GM12801 (cell line): ENCODE results near the gene FAM53B.

Experiments
- CTCF ChIP-seq: IDR thresholded peaks from one replicate; pipeline ENCODE4 v1.5.1; 2011; ENCODE audit warnings: control low read depth; ENCODE audit not compliant: insufficient read length; ENCODE audit errors: extremely low read depth

FAM53B gene

DNA sequence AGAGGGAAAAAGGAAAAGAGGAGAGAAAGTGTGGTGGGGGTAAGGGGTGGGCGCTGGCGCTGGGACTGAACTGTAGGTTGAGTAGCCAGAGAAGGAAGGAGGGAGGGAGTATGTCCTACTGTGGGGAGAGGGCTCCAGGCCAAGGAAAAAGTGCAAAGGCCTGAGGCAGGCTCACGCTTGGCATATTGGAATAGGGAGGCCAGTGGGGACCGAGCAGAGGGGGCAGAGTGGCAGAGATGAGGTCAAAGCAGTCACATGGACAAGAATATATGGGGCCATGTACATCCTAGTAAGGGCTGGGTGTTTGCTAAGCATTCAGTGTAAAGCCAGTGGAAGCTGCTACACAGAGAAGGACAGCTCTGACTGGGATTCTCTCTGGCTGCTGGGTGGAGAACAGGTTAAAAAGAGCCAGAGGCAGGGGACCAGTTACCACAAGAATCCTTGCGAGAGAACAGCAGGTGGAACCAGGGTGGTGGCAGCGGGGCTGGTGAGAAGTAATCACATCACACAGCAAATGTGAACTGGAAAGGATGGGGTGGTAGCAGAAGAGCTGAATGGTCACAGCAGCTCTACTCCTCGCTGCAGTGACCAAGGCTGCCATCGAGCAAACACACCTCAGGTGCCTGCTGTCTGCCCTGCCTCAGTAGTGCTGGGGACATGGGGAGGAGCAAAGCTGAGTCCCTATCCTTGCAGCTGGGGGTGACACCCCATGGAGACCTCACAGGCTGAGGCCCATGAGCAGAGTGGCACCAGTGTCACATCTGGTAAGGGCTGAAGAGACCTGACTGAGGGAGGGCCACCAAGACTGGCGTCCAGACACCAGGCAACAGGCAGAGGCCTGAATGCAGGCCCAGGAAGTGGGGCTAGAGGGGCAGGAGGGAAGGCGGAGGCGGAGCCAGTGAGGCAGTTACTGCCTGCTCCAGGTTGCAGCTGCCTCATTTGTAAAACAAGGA is 39.5 kb downstream of the FAM53B start:
- no peak for TF ChIP-seq CTCF

DNA sequence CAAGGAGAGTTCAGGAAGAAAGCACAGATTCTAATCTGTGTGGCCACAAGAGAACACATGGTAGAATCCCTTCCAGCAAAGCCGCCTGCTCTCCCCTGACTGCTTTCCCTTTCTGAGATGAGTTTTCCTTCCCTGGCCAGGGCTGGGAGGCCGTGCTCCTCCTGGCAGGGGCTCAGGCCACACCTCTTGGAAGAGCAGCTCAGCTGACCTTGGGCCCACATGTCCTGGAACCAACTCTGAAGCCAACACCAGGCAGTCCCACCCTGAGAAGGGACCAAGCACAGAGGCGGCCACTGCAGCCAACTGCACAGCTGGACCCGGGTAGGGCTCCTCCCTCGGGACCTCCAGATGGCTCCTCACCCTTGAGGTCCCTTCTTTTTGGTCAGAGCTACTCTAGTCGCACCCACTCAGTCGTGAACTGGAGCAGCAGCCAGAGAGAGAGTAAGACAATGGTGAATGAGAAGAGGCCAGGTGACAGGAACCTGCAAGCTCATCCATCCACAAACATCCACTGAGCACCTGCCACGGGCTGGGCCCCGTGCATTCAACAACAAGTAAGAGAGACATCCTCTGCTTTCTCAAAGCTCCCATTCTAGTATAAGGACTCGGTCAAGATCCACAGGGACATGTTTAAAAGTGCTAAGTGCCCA is 40.3 kb downstream of the FAM53B start:
- TF ChIP-seq CTCF, result no peak

- no peak for TF ChIP-seq CTCF
Observed at GRCh38 chr10:124703372-124703771, 40.8 kb downstream of the FAM53B start.

GRCh38 chr10:124701881-124702656 is 42.1 kb downstream of the FAM53B start:
- no peak for TF ChIP-seq CTCF

DNA sequence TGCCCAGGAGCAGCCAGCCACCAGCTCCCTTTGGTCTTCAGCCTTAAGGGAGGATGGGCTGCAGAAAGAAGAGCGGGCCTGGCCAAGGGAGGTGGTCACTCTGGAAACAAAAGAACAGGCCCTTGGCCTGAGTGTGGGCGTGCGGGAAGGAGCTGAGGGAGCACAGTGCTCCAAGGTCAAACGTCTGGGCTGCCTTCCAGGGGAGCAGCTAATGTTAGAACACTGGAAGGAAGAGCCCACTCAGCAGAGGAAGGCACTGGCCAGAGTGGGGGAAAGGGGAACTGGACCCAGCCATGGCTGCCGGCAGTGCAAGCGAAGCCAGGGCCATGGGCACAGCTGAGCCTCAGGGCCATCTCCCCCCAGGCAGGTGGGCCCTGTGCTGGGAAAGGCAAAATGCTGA is 42.7 kb downstream of the FAM53B start:
- no peak for TF ChIP-seq CTCF

DNA sequence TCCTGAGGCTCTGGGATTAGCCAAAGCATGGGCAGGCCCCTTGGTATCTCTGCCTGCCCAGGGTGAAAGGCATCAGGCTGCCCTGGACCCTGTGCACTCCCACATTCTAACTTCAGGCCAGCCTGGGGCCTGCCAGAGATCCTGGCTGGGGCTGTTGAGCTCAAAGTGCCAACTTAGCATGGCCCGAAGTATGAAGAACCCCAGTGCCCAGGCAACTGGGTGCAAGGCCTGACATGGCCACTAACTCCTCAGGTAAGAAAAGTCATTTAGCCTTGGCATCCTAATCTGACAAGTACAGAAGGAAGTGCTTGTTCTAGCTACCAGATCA is 43.2 kb downstream of the FAM53B start:
- no peak for TF ChIP-seq CTCF

GRCh38 chr10:124700293-124701037 is 43.7 kb downstream of the FAM53B start:
- TF ChIP-seq CTCF, result no peak
